DOHH2 (cell line): Measurements from ENCODE around the gene ZRANB1.

Experiments
- EZH2phosphoT487 ChIP-seq: fragments of 200-600 bp; sonication (generic); IDR thresholded peaks from 2 replicates; pipeline ENCODE4 v1.6.1; 2017; ENCODE audit warnings: borderline replicate concordance, mild to moderate bottlenecking, antibody characterized with exemption, low read length, moderate library complexity, mixed read lengths
- TF ChIP-seq, protein P1 (sequence below): fragments of 200-600 bp; sonication (generic); IDR thresholded peaks from one replicate; pipeline ENCODE4 v1.5.1; 2014; ENCODE audit warnings: antibody characterized with exemption, mild to moderate bottlenecking, low read depth, low read length; ENCODE audit not compliant: poor library complexity, severe bottlenecking

DNA sequence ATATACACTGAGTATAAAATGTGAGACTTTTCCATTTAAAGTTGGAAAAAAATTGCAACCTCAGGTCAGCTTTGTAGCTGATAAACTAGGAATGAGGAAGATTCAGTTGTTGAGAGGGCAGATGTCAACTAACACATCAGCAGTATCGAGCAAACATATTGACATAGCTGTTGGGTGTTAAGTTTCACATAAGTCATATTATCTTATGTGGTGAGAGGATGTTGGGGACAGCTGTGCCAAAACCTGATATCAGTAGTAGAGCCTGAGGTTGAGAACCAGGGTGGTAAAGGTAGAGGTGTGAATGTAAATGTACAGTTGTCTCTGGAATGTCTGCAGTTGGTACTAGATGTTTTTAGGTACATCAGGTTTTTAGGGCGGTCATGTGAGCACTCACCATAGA, 5.0 kb downstream of the ZRANB1 start:
- TF ChIP-seq, protein P1, sequence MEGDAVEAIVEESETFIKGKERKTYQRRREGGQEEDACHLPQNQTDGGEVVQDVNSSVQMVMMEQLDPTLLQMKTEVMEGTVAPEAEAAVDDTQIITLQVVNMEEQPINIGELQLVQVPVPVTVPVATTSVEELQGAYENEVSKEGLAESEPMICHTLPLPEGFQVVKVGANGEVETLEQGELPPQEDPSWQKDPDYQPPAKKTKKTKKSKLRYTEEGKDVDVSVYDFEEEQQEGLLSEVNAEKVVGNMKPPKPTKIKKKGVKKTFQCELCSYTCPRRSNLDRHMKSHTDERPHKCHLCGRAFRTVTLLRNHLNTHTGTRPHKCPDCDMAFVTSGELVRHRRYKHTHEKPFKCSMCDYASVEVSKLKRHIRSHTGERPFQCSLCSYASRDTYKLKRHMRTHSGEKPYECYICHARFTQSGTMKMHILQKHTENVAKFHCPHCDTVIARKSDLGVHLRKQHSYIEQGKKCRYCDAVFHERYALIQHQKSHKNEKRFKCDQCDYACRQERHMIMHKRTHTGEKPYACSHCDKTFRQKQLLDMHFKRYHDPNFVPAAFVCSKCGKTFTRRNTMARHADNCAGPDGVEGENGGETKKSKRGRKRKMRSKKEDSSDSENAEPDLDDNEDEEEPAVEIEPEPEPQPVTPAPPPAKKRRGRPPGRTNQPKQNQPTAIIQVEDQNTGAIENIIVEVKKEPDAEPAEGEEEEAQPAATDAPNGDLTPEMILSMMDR, result no peak
- TF ChIP-seq EZH2phosphoT487, result no peak
